SK-N-DZ (cell line): ENCODE results near the gene MIAT.

Source experiments
- small RNA-seq, 2 experiments: library from RNA; depleted of rRNA; stranded (forward); fragments of <200 nt; gene quantifications; one replicate each; pipeline ENCODE3, GENCODE V24; 2014

The MIAT gene

Small RNA genes within 50 kb of the gene (small RNA-seq; reads per million reads assigned to genes)
- 0 reads per million in 2 experiments for gene RF01874
